Activated CD4-positive, alpha-beta T cell treated with anti-CD3 and anti-CD28 coated beads for 36 hours (primary cell): ENCODE results near the gene FADS2. TPM values are rescaled to one million over a fixed set of nuclear protein-coding genes. Genes with fewer than 3 reads are reported as not detected.

ENCODE experiments used
- ATAC-seq: fragments of 200-7000 bp; cut with Tn5 transposase; one replicate; pipeline ENCODE4 v1.10.0; 2021; ENCODE audit warnings: mild to moderate bottlenecking, moderate library complexity
- CTCF ChIA-PET: fragments of 350-600 bp; sonication (Branson Sonifier 250); formaldehyde crosslinking; loops from one replicate; lab custom pipeline; 2021; ENCODE audit warnings: antibody characterized with exemption; lab: Charles Lee
- POLR2A ChIA-PET: fragments of 350-600 bp; sonication (Branson Sonifier 250); formaldehyde crosslinking; loops from one replicate; lab custom pipeline; 2021; ENCODE audit warnings: antibody characterized with exemption, inconsistent platforms; lab: Charles Lee
- DNase-seq: peaks from one replicate; pipeline ENCODE4 v3.0.0-alpha.2; 2020
- H3K27ac Mint-ChIP-seq: one replicate; pipeline ENCODE4 v1.8.0; 2021; ENCODE audit warnings: mixed read lengths
- H3K27me3 Mint-ChIP-seq: one replicate; pipeline ENCODE4 v1.8.0; 2021; ENCODE audit warnings: mixed read lengths
- H3K36me3 Mint-ChIP-seq: one replicate; pipeline ENCODE4 v1.8.0; 2021; ENCODE audit warnings: low read depth, mixed read lengths
- H3K4me1 Mint-ChIP-seq: one replicate; pipeline ENCODE4 v1.8.0; 2021; ENCODE audit warnings: mixed read lengths
- H3K4me3 Mint-ChIP-seq: one replicate; pipeline ENCODE4 v1.8.0; 2021; ENCODE audit warnings: mild to moderate bottlenecking, moderate library complexity, mixed read lengths
- H3K9me3 Mint-ChIP-seq: one replicate; pipeline ENCODE4 v1.8.0; 2021; ENCODE audit warnings: low read depth, mixed read lengths
- intact Hi-C, 2 experiments: fragments of 100-400 bp; cut with DNase I in 1 of 2; cut with micrococcal nuclease in 1 of 2; formaldehyde crosslinking; loops; one replicate each; pipeline versions ENCODE4 v1.14.2 to v1.15.1; 2022 to 2024; cut with DNase I, micrococcal nuclease
- total RNA-seq, 2 experiments: library from RNA; stranded (reverse); gene quantifications; one replicate each; pipeline ENCODE4 v1.2.3, GENCODE V29; 2021

The FADS2 gene
- total RNA-seq, 2 experiments from 2014 or later: 51.0 to 58.4 TPM

DNA sequence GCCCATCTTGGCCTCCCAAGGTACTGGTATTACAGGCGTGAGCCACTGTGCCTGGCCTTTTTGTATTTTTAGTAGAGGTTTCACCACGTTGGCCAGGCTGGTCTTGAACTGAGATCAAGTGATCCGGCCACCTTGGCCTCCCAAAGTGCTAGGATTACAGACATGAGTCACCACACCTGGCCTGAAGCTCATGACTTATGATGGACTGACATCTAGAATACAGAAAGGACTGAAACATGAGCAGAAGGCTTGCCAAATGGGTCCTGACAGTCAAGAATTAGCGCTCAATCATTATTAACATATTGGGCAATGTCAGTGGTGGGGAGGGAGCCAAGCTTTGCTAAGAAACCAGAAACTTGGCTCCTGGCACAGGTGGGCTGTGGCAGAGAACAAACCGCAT lies 16.3 kb upstream of the FADS2 start:
- CTCF ChIA-PET: interaction anchor here (1.0 to 10.1 kb wide), 2 partner anchors 16 to 59 kb away, joined by 3 to 115 read pairs; partner anchors contain the start of genes FEN1 and TMEM258
- Mint-ChIP-seq H3K9me3 (no peaks in the 10 kb centered on the region), H3K4me3 (no peak overlapping the region), H3K36me3 (peaks cover 41% of the 10 kb centered on the region), H3K4me1 (peaks cover 7% of the 10 kb centered on the region), H3K27me3 (peaks cover 14% of the 10 kb centered on the region), H3K27ac (no peak overlapping the region)
- no peak for ATAC-seq
- no peak for DNase-seq
- POLR2A ChIA-PET: no interaction called here
- intact Hi-C loops: no loop called here

GRCh38 chr11:61812736-61813411 lies 15.2 kb upstream of the FADS2 start:
- peaks cover 35% of the 10 kb centered on the region for H3K36me3 Mint-ChIP-seq
- ChIA-PET POLR2A (no interaction called here), CTCF (interaction anchor here (1.4 to 10.1 kb wide), 2 partner anchors 9 to 17 kb away, joined by 4 to 115 read pairs; partner anchors contain the start of genes FEN1 and TMEM258)
- no peak overlapping the region for H3K4me3 Mint-ChIP-seq
- no peak for DNase-seq
- H3K9me3 Mint-ChIP-seq: no peaks in the 10 kb centered on the region
- H3K27ac Mint-ChIP-seq: no peak overlapping the region
- no peak for ATAC-seq
- H3K4me1 Mint-ChIP-seq: peaks cover 7% of the 10 kb centered on the region
- H3K27me3 Mint-ChIP-seq: peaks cover 21% of the 10 kb centered on the region
- intact Hi-C loops: no loop called here

DNA sequence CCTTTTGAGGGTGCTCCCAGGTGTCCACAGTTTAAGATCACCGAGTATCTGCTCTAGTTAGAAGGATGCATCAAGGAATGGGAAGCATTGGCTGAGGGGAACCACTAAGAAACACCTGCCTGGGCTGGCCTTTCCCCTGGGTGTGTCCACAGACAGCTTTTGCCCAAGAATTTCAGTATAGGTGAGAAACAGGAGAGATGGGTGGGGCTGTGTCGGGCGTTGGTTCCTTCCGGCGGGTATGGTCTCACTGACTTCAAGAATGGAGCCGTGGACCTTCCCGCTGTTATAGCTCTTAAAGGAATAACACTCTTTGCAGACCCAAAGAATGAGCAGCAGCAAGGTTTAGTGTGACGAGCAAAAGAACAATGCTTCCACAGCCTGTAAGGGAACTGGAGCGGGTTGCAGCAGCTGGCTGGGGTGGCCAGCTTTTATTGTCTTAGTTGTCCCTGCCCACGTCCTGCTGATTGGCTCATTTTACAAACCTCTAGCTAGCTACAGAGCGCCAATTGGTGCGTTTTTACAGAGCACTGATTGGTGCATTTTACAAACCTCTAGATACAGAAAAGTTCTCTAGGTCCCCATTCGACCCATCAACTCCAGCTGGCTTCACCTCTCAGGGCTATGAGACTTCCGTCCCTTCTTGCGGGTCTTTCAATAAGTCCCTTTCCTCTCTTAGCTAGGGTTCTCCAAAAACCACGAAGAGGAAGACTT lies 13.7 kb upstream of the FADS2 start:
- Mint-ChIP-seq H3K27me3 (peaks cover 25% of the 10 kb centered on the region), H3K9me3 (no peaks in the 10 kb centered on the region), H3K4me3 (peak overlapping the region; percentile 89), H3K36me3 (peaks cover 30% of the 10 kb centered on the region), H3K27ac (peak overlapping the region; percentile 61), H3K4me1 (peaks cover 7% of the 10 kb centered on the region)
- ChIA-PET CTCF (interaction anchor here (0.7 to 10.1 kb wide), 8 partner anchors 10 to 267 kb away, joined by 3 to 115 read pairs (median 4); partner anchors contain the start of genes FEN1 and TMEM258), POLR2A (interaction anchor here (0.6 to 1.4 kb wide), 6 partner anchors 10 to 957 kb away, joined by 3 to 5 read pairs (median 3); partner anchors contain the start of gene FEN1)
- intact Hi-C loops: no loop called here
- peak; percentile 9 for ATAC-seq
- DNase-seq: peak; percentile 50

DNA sequence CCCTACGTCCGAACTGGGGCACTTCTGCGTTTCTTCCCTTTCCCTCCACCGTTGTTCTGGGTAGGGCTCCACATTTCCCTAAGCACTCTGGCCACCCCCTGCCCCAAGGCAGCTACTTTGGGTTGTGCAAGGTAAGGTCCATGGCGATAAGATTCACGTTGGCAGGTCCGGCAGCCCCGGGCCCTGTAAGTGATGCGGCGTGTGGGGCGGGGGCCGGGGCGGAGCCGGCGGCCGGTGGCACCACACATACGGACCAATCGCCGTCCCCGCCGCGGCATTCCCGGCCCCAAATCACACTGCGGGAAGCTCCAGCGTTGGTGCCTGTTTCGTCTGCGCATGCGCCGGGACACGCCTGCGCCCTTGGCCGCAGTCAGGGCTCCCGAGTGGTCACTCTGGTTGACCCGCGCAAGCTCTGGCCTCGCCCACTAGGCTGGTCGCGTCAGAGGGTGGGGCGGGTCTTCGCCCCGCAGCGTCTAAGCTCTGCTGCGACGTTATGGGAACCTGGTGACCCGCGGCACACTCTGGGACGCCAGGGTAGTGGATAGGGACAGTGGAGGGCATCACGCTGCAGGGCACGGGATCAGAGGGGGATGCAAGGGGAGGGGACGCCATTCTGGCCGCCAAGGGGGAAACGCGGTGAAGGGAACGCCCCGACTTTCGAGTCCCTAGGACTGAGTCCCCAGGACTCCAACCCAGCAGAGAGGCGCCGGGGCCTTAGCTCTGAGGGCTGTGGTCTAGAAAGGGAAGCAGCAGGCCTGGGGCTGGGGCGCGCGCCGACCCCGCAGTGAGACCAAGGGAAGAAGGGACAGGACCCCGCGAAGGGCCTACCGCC lies 12.9 kb upstream of the FADS2 start:
- Mint-ChIP-seq H3K4me1 (peaks cover 7% of the 10 kb centered on the region), H3K4me3 (peak overlapping the region; percentile 89), H3K9me3 (no peaks in the 10 kb centered on the region), H3K36me3 (peaks cover 27% of the 10 kb centered on the region), H3K27me3 (peaks cover 25% of the 10 kb centered on the region), H3K27ac (peak overlapping the region; percentile 70)
- DNase-seq: peak; percentile 78
- POLR2A ChIA-PET: interaction anchor here (0.6 to 1.5 kb wide), 8 partner anchors 9 to 958 kb away, joined by 3 to 8 read pairs (median 3); partner anchors contain the start of gene FEN1
- intact Hi-C loops: no loop called here
- CTCF ChIA-PET: interaction anchor here (0.6 to 10.1 kb wide), 12 partner anchors 11 to 273 kb away, joined by 3 to 115 read pairs (median 3); partner anchors contain the start of genes FEN1 and TMEM258
- peak; percentile 52 for ATAC-seq

DNA sequence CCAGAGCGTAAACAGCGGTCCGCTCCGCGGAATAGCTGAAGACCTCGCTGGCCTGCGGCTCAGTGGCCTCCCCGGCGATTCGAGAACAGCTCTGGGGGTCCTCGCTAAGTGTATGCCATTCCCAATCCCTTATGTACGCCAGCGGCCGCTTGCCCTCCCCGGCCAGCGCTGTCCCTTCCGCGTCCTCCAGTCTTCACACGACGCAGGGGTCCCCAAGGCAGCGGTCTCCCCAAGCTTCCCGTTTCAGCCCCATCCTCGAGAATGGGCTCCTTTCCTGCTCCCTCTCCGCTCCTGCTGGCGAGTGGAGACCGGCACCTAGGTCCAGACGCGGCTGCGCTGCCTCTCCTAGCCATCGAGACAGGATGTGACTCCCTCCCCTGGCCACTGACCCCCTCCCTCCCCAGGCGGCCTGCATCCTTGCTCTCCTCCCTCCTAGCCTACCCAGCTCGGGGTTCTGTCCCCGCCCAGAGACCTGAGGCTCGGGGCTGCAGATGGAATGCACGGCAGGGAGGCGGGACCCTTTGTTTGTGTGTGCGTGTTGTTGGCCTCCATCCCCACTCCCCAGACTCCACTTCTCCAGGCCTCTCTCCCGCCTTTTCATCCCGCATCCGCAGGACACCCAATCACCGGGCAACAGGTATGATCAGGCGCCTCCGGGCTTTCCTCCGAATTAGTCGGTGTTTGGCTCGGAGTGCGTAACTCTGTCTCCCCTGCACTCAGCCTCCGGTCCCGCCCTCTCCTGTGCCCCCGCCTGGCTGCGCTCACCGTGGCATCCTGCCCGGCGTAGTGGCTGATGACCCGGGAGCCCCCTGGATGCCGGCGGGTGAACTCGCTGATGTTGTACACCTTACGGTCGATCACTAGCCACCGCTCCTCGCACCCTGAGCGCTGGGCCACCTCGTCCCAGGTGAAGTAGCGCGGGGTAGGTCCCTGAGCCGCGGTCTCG lies 12.0 kb upstream of the FADS2 start:
- DNase-seq: peak; percentile 82
- Mint-ChIP-seq H3K4me3 (peak overlapping the region; percentile 89), H3K9me3 (no peaks in the 10 kb centered on the region), H3K4me1 (peaks cover 7% of the 10 kb centered on the region), H3K27ac (peak overlapping the region; percentile 80), H3K27me3 (peaks cover 25% of the 10 kb centered on the region), H3K36me3 (peaks cover 22% of the 10 kb centered on the region)
- ChIA-PET POLR2A (interaction anchor here (1.4 to 1.5 kb wide), 3 partner anchors 15 to 22 kb away, joined by 3 to 8 read pairs (median 5); partner anchors contain the start of gene FEN1), CTCF (interaction anchor here (0.6 to 10.1 kb wide), 8 partner anchors 11 to 272 kb away, joined by 3 to 115 read pairs (median 3); partner anchors contain the start of genes FADS2, FEN1 and TMEM258)
- intact Hi-C loops: loop anchor here (1.0 to 2.0 kb wide), 5 partner anchors 19 to 151 kb away; partner anchors contain the start of genes FEN1 (in 2 of the 2), TMEM258 (in 2 of the 2), FADS3 (in 1 of the 2) and FTH1 (in 1 of the 2)
- ATAC-seq: peak; percentile 70

DNA sequence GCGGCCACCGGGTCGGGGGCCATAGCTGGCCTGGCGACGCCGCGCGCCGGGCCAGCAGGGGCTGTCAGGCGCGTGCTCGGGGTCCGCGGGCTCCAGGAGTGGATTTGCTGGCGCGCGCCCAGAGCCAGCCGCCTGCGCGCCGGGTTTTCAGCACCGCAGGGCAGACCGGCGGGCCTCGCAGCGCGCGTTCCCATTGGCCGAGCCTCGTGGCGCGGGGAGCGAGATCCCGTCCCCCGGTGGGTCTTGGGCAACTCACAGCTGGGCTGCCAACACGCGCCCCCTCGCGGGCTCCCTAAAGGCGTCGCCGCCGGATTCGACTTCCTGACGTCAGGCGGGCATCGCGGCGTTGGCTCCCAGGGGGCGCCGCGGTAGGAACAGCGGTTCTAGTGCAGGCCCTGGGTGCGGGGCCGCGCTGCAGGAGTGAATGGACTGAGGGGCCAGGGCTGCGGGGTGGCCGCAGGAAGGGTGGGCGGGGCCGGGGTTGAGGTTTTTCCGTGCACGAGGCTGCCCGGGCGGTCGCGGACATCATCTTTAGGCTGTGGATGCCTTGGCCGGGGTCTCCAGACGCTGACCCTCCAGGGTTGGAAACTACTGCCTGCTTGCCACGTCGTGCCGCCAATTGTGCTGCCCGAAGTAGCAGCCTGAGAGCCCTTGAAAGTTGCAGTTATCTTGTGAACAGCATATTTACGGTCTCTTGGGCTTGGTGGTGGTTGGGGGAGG lies 11.2 kb upstream of the FADS2 start, which contains the start of gene FADS1:
FADS1 (minus strand) TSS at position 268 of the 720 bp plus-strand sequence; CDS start at position 194, 74 bp downstream.
- H3K9me3 Mint-ChIP-seq: no peaks in the 10 kb centered on the region
- ATAC-seq: peak; percentile 67

DNA sequence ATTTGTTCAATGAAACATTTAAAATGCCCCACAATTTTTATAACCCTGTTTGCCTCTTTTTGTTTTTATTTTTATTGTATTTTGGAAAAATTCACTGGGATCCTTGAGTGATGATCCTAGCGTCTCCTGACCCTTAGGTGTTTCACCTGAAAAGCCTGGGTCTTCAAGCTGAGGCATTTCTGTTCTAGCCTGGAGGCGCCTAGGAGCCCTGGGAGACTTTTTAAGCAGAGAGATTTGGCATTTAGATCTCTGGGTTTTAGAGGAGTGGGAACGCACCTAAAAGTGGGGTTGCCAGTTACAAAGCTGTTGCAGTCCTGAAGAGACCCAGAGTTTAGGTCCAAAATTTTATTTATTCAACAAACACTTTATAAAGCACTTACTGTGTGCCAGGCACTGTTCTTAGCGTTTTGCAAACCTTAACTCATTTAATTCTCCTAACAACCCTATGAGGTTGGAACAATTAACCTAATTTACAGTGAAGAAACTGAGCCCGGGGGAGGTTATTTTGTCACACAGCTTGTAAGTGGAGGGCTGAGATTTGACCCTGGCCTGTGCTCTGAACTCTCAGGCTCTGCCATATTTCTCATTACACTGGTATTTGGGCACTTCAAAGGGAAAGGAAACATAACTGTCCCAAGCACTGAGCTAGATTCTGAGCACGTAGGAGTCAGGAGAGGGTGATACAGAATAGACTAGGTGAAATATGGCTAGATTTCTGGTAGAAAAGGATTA lies 10.5 kb upstream of the FADS2 start:
- H3K27me3 Mint-ChIP-seq: peaks cover 25% of the 10 kb centered on the region
- no peak overlapping the region for H3K27ac Mint-ChIP-seq
- ATAC-seq: no peak
- intact Hi-C loops: loop anchor here (1.0 to 2.0 kb wide), 3 partner anchors 10 to 73 kb away; partner anchors contain the start of genes FADS3 (in 1 of the 2), FEN1 (in 1 of the 2) and TMEM258 (in 1 of the 2)
- ChIA-PET POLR2A (no interaction called here), CTCF (interaction anchor here (0.9 to 10.1 kb wide), 6 partner anchors 11 to 290 kb away, joined by 3 to 115 read pairs (median 4); partner anchors contain the start of genes FADS2, FEN1 and TMEM258)
- H3K36me3 Mint-ChIP-seq: peaks cover 14% of the 10 kb centered on the region
- H3K4me3 Mint-ChIP-seq: peak overlapping the region; percentile 89
- H3K9me3 Mint-ChIP-seq: no peaks in the 10 kb centered on the region
- peaks cover 7% of the 10 kb centered on the region for H3K4me1 Mint-ChIP-seq
- DNase-seq: no peak

More for the DNA sequence above, 11.2 kb upstream of the FADS2 start, which contains the start of gene FADS1:
- Mint-ChIP-seq H3K4me3 (peak within 1 kb of the TSS; percentile 89), H3K36me3 (peaks cover 19% of the 10 kb centered on the region), H3K27me3 (peaks cover 25% of the 10 kb centered on the region), H3K27ac (peak within 1 kb of the TSS; percentile 80), H3K4me1 (peaks cover 7% of the 10 kb centered on the region)
- CTCF ChIA-PET: interaction anchor here (1.4 to 10.1 kb wide), 3 partner anchors 12 to 26 kb away, joined by 3 to 115 read pairs (median 8); partner anchors contain the start of genes FADS2, FEN1 and TMEM258
- intact Hi-C loops: loop anchor here (1.0 to 2.0 kb wide), 6 partner anchors 10 to 150 kb away; partner anchors contain the start of genes FEN1 (in 2 of the 2), TMEM258 (in 2 of the 2), FADS3 (in 1 of the 2) and FTH1 (in 1 of the 2)
- POLR2A ChIA-PET: no interaction called here
- peak; percentile 92 for DNase-seq

- Mint-ChIP-seq H3K36me3 (peaks cover 4% of the 10 kb centered on the region), H3K27me3 (peaks cover 18% of the 10 kb centered on the region), H3K4me1 (peaks cover 3% of the 10 kb centered on the region), H3K27ac (no peak overlapping the region), H3K4me3 (no peak overlapping the region), H3K9me3 (no peaks in the 10 kb centered on the region)
- intact Hi-C loops: no loop called here
- no peak for ATAC-seq
- ChIA-PET POLR2A (no interaction called here), CTCF (interaction anchor here (1.2 to 1.5 kb wide), 2 partner anchors 23 to 31 kb away, joined by 3 to 6 read pairs; no protein-coding TSS in a partner anchor)
- DNase-seq: no peak
These were observed 7.9 kb upstream of the FADS2 start for GRCh38 chr11:61820174-61820573.
